HG02588 (cell line): ENCODE results near the gene MOXD1.
A peak's percentile ranks its signal among the peaks of the same experiment; 100 is the strongest.

Experiments
- ATAC-seq: cut with Tn5 transposase; IDR thresholded peaks from one replicate; pipeline ENCODE4 v1.9.1; 2021; ENCODE audit warnings: mild to moderate bottlenecking, moderate library complexity; ENCODE audit not compliant: unreplicated experiment

The MOXD1 gene

GRCh38 chr6:132400883-132401617 is at the start of gene MOXD1:
Gene MOXD1, minus strand, starts transcription at chr6:132401475. Its CDS starts 49 bp downstream, at chr6:132401426.
- ATAC-seq: peak; percentile 66

- ATAC-seq: no peak
These were observed 45.6 kb upstream of the MOXD1 start for GRCh38 chr6:132446855-132447241.

GRCh38 chr6:132446141-132446854 is 45.0 kb upstream of the MOXD1 start:
- ATAC-seq: no peak

- no peak for ATAC-seq
These were observed 44.1 kb upstream of the MOXD1 start for GRCh38 chr6:132445201-132445951.

GRCh38 chr6:132443206-132443605 is 41.9 kb upstream of the MOXD1 start:
- ATAC-seq: no peak

GRCh38 chr6:132430110-132430509 is 28.8 kb upstream of the MOXD1 start:
- ATAC-seq: no peak

DNA sequence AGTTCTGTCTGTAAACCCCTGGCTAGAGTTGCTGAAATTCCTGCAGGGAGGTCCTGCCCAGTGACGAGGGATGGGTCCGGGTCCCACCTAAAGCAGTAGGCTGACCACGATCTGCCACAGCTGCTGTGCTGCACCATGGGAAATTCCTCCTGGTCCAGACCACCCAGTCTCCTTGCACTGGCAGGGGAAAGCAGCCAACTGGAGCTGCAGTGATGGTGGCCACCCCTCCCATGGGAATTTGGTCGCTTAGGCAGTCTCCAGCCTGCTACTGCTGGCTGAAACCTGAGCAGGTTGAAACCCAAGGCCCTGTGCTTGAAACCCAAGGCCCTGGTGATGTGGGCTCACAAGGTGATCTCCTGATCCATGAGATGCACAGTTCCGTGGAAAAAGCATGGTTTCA is 23.9 kb upstream of the MOXD1 start:
- ATAC-seq: no peak

GRCh38 chr6:132423839-132424238 is 22.6 kb upstream of the MOXD1 start:
- ATAC-seq: no peak

DNA sequence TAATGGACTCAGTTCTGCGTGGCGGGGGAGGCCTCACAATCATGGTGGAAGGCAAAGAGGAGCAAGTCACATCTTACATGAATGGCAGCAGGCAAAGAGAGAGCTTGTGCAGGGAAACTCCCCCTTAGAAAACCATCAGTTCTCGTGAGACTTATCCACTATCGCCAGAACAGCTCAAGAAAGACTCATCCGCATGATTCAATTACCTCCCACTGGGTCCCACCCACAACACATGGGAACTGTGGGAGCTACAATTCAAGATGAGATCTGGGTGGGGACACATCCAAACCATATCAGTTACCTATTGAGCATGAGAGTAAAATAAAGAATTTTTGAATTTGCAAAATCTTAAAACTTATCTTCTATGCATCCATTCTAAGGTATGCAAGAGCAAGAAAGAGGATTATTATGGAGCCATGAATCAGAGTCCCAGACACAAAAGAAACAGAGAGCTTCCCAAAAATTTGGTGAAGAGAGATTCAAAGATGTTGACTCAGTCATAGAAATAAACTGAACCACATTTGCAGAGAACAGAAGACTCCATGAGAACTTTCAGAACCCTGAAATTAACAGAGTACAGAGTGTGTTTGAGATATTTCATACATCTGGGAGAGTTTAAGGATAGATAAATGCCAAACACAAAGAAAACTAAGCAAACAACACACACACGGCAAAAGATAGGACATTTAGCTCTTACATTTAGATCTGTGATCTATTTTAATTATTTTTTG is 17.1 kb upstream of the MOXD1 start:
- ATAC-seq: no peak

- no peak for ATAC-seq
These were observed 13.5 kb upstream of the MOXD1 start for GRCh38 chr6:132414761-132415160.

GRCh38 chr6:132414322-132414721 is 13.0 kb upstream of the MOXD1 start:
- ATAC-seq: no peak

- ATAC-seq: no peak
These were observed 12.2 kb upstream of the MOXD1 start for GRCh38 chr6:132413499-132413802.

DNA sequence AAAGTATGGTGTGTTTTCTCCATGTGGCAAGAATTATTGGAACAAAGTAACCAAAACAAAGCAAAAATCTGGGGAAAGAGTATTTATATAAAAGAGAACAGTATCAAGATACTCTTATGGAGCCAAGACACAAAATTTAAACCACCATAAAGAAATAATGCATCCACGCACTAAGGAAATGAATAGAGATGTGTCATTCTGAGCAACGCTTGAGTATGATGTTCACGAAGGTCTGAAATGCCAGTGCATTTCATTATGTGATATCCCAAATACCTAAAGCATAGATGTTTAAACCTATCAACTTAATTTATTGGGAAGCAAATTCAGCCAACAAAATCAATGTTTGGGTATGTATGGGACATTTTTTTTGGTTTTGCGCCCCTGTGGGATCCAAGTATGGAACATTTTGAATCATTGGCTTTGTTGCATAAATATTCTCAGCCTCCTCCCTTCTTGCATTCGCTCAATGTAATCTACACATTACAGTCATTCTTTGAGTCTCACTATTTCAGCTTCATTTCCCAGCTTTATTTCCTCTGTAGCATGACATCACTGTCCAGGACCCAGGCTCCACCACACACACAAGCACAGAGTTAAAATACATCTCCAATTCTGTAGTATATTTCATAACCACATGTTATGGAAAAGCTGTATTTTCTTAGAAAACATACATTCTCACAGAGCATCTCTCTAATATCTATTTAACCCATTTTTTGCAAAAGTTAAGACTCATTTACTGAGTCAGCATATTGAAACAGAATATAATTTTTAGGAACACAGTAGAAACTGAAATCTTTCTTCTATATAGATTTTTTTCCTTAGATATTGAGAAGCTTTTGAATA is 11.6 kb upstream of the MOXD1 start:
- ATAC-seq: no peak

DNA sequence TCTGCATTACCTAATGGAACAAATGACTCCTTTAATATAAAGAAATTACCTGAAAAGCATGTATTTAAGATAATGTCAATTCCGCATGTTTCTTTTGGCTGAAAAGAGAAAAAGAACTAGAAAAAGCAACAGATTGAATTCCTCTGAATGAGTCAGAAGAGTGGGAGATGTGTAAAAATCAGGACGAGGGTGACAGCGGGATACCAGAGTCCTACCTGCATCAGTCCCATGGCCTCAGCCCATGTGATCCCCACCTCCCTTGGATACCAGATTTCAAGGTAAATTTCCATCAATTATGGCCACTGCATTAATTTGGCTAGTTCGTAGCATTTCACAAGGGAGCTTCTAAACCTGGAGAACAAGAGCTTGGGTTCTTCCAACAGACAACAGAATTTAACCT is 10.0 kb upstream of the MOXD1 start:
- ATAC-seq: no peak

DNA sequence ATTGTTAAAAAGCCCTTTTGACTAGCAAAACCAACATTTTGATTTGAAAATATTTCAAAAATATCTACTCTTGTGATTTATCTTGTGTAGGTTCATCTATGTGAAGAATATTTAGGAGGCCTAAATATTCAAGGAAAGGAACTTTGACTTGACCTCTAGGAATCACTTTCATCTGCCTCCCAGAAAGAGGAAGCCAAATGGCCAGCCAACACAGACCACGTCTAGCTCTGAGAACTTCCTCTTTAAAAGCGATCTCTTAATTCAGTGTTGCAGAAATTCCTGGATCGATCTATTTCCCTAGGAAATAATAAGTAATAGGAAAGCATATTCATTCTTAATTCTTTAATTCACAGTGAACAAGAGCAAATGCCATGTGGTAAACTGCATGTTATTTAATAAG is 9.6 kb upstream of the MOXD1 start:
- ATAC-seq: no peak

DNA sequence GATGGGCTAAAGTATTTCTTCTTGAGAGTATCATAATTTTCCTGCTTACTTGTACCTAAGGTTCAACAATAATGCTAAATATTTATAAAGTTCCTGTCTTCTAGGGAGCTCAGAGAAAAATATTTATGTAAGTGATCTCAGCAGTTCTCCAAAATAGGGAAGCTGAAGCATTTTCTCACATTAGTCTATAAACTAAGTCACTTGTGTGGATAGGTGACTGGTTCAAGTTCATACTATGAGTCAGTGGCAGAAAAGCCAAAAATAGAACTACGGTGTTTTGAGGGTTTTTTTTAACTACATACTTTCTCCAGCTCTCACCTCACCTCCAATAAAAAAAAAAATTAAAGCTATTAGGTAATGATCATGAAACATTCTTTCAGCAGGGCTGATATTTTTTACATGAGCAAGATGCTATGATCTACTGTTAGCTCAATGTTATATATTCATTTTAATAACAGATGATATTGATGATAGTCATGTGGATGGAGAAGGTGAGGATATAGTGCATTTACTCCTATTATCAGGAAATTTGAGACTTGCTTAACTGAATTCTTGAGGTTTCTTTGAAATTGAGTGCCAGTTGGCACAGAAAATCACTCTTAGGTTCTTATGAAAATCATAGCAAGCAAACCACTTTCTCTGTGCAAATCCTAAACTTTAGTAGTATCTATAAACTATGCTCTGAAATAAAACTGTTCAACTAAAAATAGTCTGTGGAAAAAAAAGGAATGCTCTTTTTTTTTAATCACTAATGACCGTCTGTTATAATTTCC is 4.1 kb upstream of the MOXD1 start:
- ATAC-seq: peak; percentile 52

- ATAC-seq: no peak
These were observed 3.5 kb upstream of the MOXD1 start for GRCh38 chr6:132404736-132405135.

DNA sequence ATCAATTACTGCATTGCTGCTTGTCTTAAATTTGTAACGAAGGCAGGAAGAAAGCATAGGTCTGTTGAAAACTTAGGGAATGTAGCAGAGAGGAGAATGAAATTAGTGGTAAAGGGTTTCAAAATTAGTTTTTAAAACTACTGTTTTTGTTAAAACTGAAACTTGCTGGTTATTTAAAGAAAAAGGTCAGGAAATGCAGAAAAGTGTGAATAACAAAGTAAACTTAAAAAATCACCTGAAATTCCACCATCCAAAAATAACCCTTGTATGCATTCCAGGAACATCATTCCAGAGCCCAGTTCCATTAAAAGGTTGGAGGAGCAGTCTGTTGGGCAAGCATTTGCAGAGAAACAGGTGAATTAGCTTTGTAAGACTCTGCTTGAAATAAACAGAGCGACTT is 3.1 kb upstream of the MOXD1 start:
- no peak for ATAC-seq

GRCh38 chr6:132401618-132402285 is 477 bp upstream of the MOXD1 start:
- ATAC-seq: no peak
